GM19035 (cell line): ENCODE data around the gene C19orf73.
A peak's percentile ranks its signal among the peaks of the same experiment; 100 is the strongest.
"Not testable (repeated sequence)": the region's sequence is repeated elsewhere in the genome, so short reads cannot be mapped to it uniquely, and the experiment has no call there.

Experiments used
- ATAC-seq: cut with Tn5 transposase; IDR thresholded peaks from one replicate; pipeline ENCODE4 v1.9.1; 2021; ENCODE audit not compliant: unreplicated experiment

C19orf73 gene

DNA sequence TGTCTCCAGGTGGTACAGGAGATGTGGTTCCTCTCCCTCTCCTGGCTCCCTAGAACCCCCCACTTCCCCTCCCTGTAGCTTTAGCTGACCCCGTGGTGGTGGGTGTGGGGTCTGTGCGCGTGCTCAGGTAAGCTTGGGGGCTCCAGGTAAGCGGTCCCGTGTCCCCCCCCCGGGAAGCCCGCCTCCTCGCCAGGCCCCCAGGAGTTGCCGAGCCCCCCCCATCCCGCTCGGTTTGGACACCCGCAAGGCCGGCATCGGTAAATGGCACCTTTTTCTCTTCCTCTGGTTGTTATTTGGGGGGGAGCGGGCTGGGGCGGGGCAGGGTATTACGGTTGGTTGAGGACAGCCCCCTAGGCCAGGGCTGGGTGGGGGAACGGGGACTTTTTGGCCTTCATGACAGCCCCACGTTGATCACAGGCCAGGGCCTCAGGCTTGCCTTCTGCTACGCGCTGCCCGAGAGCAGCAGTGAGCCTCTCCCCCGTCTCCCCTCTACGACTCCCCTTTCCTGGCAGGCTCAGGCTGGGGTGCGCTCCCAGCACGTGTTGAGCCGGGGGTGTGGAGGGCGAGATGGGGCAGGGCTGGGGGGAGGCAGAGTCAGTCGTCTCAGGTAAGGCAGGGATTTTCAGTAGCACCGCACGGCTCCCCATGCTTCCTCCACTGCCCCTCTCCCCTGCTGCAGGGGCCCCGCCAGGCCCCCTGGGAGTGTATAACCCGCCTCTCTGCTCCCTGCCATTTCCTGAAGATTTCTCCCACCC is 15.4 kb downstream of the C19orf73 start:
- ATAC-seq: no peak

DNA sequence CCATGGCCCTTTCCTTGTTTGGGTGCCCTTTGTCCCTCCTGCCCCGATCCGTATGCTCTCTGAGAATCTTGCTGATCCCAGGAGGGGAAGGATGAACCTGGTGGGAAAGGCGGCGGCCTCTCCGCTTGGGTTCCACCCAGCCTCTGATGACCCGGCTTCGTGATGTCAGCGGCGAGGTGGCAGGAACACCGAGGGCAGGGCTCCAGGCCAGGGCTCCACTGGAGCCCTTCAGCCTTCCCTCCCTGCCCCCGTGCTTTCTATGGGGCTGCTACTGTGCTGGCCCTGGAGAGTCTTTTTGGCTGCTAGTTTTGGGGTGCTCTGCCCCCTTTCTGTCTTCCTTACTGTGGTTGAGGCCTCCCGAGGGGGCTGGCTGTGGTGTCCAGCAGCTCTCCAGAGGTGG is 16.6 kb downstream of the C19orf73 start:
- no peak for ATAC-seq

DNA sequence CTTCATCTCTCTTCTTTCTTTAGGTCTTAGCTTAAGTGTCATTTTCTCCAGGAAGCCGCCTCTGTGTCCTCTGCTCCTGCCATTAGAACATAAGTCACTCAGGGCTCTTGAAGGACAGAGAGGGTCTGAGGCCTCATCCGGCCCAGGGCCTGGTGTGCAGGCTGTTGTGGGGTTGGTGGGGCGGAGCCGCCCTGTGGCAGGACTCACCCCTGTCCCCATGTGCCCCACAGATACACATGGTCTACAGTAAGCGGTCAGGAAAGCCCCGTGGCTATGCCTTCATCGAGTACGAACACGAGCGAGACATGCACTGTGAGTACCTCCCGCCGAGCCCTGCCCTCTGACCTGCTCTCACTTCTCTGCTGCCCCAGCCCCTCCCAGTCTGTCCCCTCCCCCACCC is 17.8 kb downstream of the C19orf73 start:
- ATAC-seq: no peak

DNA sequence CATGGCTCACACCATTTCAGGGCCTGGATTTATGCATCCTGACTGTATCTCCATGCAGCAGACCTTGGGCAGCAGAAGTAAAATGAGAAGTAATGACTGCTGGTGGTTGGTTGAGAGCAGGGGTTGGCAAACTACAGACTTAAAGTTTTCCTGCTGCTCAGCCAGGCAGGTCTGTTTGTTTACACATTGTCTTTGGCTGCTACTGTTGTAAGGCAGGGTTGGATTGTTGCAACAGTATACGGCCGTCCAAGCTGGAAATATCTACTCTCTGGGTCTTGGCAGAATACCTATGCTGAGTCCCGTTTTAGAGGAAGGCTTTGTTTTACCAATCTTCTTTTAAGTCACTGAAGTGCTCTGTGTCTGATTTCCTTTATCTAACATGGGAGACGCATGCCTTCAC is 20.1 kb downstream of the C19orf73 start:
- ATAC-seq: no peak

DNA sequence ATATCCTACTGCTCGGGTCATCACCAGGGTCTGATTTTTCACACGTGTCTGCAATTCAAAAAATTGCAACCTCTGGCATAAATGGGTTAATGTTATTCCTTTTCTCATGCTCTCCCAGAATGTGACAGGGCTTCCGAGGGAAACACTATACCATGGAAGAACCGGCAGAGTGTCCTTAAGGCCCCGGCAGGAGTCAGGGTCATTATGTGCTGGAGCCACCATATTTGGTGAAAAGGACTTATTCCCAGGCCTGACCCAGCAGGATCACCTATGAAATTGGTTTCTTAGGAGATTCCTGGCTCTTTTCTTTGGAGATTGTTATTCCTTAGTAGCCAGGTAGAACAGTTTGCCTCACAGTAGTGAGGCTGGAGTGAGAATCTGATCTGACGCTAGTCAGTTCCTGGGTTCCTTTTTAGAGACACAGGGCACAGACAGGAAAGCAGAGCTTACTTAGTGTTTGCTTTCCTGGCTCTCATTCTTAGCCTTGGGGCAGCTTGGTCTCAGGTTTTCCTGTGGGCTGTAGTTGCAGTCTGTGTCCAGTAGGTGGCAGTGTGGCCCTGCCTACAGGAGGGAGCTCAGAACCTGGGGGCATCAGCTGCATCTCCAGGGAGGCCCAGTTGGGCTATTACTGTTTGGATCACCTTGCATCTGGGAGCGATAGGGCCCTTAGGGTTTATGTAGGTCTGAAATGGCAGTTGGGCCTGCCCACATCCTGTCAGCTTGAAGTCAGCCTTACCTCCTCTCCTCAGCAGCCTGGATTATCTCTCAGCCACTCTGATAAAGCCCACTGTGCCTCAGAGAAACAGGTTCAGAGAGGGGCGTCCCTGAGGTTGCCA is 21.3 kb downstream of the C19orf73 start:
- ATAC-seq: no peak

DNA sequence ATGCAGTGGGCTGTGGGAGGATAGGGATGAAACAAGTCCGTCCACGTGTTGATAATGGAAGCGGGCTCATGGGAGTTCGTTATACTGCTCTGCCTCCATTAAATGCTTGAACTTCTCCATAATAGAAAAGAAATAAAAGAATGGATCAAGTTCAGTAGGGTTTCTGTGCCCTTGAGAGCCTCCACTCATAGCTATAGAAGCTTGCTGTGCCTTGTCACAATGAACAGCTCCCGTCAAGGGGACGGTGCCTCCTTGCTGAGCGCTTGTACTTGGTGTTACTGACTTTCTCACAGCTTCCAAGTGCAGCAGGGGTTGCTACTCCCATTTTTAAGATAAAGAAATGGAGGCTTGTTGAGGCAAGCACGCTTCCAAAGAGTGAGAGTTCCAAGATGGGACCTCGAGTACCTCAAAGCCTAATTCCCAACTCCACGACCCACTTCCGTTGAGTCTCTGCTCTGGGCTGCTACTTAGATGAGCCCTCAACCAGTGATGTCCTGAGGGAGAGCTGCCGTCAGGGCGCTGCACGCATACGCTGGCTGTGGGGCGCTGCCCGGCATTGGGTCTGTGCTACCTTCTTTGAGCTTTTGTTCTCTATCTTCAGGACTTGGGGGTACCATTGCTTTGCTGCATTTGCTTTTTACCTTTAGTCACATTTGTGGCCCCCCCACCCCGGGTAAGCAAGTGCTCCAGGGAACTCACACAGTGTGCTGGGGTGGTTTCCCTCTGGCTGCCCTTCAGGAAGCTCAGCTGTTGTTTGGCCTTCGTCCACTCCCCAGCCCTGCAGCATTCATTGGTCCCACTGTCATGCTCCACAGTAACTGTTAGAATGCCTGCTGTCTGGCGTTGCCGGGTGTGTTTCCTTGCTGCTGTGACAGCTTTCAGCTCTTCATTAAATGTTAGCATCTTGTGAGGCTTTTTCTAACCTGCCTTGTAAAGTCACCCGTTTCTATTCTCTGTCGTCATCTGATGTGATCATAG is 24.1 kb downstream of the C19orf73 start:
- no peak for ATAC-seq

DNA sequence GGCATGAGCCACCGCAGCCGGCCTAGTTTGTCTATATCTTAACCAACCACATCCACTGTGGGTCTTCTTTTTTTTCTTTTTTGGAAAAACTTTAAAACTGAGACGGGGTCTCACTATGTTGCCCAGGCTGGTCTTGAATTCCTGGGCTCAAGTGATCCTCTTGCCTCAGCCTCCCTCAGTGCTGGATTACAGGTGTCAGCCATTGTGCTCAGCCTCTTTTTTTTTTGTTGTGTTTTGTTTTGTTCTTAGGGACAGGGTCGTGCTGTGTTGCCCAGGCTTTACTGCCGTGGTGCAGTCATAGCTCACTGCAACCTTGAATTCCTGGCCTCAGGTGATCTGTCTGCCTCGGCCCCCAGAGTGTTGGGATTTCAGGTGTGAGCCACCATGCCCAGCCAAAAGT is 26.3 kb downstream of the C19orf73 start:
- ATAC-seq: no peak

DNA sequence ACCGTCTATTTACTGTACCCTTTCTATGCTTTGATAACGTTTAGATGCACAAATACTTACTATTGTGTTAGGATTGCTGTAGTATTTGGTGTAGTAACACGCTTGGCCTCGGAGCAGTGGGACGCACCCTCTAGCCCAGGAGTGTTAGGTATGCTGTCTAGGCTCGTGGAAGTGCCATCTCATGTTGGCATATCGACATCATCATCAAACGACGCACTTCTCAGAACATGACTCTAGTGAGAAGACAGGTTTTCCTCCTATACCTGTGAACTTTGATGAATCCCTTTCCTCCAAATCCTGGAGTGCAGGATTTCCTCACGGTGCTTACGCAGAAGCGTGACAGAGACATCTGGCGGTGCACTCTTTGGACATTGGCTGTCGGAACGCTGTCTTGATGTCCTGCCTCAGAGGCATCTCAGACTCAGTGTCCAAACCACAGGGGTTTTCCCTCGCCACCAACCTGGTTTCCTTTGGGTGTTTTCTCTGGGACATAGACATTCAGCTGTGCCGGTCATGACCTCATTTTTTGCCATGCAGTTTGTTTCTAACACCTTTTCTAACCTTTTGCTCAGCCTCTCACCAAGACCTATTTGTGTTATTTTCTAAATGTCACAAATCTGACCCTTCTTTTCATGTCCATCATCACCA is 27.4 kb downstream of the C19orf73 start:
- no peak for ATAC-seq

DNA sequence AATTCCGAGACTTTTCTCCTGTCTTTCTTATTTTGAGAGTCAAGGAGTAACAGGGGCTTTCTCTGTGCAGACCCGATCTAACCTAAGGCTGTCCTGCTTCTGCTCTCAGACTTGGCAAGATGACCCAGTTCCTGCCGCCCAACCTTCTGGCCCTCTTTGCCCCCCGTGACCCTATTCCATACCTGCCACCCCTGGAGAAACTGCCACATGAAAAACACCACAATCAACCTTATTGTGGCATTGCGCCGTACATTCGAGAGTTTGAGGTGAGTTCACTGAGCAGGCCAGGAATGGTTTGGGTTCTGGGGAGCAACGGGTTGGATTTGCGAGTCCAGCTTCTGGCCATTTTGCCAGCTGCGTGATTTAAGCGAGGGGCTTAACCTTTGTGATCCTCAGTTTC is 32.6 kb downstream of the C19orf73 start:
- ATAC-seq: no peak

DNA sequence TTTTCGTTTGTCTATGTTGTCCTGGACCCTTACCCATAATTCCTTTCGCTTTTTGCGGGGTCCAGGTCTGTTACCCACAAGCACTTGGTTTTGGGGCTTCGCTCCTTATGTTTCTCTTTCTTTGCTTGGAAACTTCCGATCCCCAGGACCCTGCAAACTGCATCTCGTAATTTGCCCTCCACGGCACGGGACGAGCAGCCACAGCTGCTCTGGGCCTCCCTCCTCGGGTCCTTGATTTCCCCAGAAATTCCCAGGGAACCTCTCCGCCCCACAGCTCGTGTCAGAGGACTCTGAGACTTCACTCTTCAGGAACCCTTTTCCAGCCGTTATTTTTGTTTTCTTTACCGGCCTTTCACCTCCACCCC is 33.1 kb downstream of the C19orf73 start:
- ATAC-seq: no peak

DNA sequence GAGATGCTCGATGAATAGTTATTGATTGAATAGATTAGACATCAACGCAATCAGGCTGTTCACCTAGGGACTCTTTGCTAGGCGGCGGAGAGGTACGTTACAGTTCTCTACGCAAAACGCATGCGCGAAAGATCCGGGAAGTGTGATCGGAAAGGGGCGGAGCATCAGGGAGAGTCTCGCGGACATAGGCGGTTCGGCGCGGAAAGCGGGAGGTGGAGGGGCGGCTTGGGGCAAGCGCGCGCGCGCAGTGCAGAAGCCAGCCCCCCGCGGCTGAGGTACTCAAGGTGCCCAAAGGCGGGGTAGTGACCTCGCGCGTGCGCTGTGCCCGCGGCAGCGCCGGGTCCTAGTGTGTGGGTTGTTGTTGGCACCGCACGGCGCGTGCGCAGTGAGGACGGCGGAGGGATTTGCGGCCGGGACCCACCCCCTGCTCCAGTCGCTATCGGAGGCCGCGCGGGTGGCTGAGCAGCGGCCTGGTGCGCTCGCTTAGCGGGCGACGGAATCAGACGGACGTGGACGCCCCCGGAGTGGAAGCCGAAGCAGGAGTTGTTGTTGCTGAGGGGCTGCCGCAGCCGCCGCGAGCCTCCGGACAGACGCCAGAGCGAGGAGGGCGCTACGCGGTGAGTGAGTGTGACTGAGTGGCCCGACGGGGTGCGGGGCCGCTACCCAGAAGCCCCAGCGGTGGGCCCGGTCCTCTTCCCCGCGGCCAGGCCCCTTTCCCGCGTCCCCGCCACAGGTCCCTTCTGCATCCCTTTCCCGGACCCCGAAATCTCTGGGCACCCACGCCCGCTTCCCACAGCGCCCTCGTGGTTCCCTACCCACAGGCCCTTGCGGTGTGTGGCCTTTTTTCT is 33.7 kb downstream of the C19orf73 start, which contains the start of gene SNRNP70:
TSS of gene SNRNP70 (plus strand) at position 432 of the 848 bp plus-strand sequence. CDS start 964 bp downstream, outside the sequence.
- peak; percentile 94 for ATAC-seq

DNA sequence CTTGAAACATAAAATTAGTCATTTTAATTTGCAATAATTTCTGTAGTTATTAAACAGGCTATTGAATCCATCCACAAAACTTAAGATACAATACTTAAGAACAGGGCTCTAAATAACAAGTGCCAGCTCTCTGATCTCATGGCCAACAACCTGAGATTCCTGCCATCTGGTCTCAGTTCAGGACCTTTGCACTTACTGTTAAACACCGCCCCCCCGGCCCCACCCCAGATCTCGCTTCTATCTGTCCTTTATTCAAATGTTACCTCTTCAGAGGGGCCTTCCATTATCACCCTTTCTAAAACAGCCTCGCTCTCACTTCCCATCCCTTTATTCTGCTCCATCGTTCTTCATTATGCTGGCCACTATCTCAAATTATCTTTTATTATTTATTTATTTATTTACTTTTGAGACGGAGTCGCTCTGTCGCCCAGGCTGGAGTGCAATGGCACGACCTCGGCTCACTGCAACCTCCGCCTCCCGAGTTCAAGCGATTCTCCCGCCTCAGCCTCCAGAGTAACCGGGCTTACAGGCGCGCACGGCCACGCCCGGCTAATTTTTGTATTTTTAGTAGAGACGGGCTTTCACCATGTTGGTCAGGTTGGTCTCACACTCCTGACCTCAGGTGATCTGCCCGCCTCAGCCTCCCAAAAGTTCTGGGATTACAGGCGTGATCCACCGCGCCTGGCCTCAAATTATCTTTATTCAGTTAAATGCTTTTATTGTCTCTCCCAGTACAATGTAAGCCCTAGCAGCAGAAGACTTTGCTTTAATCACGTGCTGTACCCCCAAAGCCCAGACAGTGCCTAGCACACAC is 34.5 kb downstream of the C19orf73 start:
- no peak for ATAC-seq

DNA sequence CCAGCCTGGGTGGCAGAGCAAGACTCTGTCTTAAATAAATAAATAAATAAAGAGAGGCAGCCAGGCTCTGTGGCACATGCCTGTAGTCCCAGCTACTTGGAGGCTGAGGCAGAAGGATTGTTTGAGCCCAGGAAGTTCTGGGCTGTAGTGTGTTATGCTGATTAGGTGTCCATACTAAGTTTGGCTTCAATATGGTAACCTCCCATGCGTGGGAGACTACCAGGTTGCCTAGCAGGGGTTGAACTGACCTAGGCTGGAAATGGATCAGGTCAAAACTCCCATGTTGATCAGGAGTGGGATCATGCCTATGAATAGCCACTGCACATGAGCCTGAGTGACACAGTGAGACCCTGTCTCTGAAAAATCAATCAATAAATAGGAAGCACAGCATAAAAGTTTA is 37.7 kb downstream of the C19orf73 start:
- no peak for ATAC-seq

DNA sequence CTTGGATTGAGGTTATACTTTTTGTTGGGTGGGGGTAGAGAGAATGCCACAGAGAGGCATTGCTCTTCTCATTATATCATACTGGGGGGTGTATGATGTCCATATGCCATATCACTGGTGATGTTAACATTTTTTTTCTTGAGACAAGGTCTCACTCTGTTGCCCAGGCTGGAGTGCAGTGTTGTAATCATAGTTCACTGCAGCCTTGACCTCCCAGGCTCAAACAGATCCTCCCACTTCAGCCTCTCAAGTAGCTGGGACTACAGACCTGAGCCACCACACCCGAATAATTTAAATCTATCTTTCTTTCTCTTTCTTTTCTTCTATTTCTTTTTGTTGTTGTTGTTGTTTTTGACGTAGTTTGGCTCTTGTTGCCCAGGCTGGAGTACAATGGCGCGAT is 38.6 kb downstream of the C19orf73 start:
- no peak for ATAC-seq

DNA sequence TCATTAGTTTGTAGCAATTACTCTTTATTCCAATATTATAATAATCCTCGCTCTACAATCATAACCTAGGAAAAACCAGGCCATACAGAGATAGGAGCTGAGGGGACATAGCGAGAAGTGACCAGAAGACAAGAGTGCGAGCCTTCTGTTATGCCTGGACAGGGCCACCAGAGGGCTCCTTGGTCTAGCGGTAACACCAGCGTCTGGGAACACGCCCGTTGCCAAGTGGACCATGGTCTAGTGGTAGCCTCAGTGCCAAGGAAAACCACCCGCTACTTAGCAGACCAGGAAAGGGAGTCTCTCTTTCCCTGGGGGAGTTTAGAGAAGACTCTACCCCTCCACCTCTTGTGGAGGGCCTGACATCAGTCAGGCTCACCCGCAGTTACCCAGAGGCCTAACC is 44.1 kb downstream of the C19orf73 start:
- not testable (repeated sequence) for ATAC-seq

DNA sequence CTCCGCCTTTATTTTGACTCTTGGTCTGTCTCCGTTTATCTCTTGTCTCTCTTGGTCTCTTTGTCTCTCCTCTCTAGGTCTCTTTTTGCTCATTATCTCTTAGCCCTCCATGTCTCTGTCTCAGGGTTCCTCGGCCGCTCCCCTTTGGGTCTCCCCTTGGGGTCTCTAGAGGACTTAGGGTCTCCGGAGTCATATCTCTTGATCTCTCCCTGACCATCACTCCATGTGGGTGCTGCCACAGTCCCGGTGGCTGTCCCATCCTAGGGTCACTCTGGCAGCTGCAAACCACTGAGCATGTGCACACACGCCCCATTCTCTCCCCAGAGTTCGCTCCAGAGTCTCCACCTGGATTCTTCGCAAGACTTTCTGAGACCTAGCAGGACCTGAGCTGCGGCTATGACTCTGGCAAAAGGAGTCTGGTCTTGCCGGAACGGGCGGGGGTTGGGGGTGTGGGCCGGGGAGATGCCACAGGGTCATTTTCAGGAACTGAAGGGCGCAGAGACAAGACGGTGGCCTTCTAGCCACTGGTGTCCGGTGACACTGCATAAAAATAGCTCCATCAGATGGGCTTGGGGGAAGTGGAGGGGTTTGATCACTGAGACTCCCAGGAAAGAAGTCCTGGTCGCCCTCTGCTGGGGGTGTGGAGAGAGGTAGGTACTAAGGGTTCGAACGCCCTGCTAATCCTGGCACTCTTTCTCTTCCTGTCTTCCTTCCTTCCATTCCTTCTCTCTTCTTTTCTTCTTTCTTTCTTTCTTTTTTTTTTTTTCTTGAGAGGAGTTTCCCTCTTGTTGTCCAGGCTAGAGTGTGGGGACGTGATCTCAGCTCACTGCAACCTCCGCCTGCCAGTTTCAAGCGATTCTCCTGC is 45.2 kb downstream of the C19orf73 start:
- no peak for ATAC-seq

DNA sequence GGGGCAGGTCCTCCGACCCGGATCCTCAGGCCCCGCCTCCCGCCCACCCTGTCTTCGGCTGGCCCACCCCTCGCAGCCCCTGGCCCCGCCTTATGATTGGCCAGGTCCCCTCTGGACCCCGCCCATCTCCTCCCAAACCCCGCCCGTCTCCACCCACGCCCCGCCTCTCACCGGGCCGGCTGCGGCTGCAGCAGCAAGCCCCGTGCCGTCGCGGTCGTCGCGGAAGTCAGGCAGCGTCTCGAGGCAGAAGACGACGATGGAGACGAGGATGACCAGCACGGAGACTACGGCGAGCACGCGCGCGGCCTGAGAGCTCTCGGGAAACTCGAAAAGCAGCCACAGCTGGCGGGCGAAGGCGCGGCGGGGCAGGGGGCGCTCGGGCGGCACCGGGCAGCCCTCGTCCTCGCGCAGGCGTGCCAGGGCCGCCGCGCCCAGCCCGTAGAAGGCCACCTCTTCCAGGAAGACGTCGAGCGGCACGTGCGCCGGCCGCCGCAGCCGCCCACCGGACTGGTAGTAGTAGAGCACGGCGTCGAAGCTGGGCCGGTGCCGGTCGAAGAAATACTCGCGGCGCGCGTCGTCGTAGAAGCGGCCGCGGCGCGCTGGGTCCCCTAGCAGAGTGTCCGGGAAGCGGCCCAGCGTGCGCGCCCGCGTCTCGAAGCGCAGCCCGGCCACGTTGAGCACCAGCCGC is 46.9 kb downstream of the C19orf73 start:
- no peak for ATAC-seq
